Neural cell (in vitro differentiated cells): ENCODE measurements around the gene TSPAN18. TPM values are rescaled to one million over a fixed set of nuclear protein-coding genes. Genes with fewer than 3 reads are reported as not detected.

ENCODE experiments used
- H2AFZ ChIP-seq: fragments of 200-600, 300-800 bp; sonication (generic), shearing (Covaris generic); 2 replicates; pipeline ENCODE4 v1.6.0; 2014; ENCODE audit warnings: low read depth, mild to moderate bottlenecking, antibody characterized with exemption, low read length, moderate library complexity
- H3F3A ChIP-seq: fragments of 200-600 bp; shearing (Covaris generic); 2 replicates; pipeline ENCODE4 v1.6.1; 2016; ENCODE audit warnings: mild to moderate bottlenecking, moderate library complexity, mixed read lengths, antibody characterized with exemption, low read length; ENCODE audit not compliant: insufficient read depth, poor library complexity, severe bottlenecking
- H3K27ac ChIP-seq: fragments of 200-600, 300-800 bp; sonication (generic), shearing (Covaris generic); 2 replicates; pipeline ENCODE4 v1.5.1; 2014; ENCODE audit warnings: mild to moderate bottlenecking, low read length, moderate library complexity
- H3K27me3 ChIP-seq: fragments of 300-800, 200-600 bp; sonication (generic), shearing (Covaris generic); 2 replicates; pipeline ENCODE4 v1.6.0; 2014; ENCODE audit warnings: mild to moderate bottlenecking, low read depth, low read length, moderate library complexity; ENCODE audit not compliant: insufficient read depth
- H3K36me3 ChIP-seq: fragments of 300-800, 200-600 bp; sonication (generic), shearing (Covaris generic); 2 replicates; pipeline ENCODE4 v1.5.1; 2014; ENCODE audit warnings: mild to moderate bottlenecking, antibody characterized with exemption, low read length, moderate library complexity; ENCODE audit not compliant: insufficient read depth
- H3K4me2 ChIP-seq: fragments of 300-800, 200-600 bp; sonication (generic), shearing (Covaris generic); 2 replicates; pipeline ENCODE4 v1.6.0; 2014; ENCODE audit warnings: mild to moderate bottlenecking, low read length
- H3K4me3 ChIP-seq: fragments of 300-800, 200-600 bp; sonication (generic), shearing (Covaris generic); 2 replicates; pipeline ENCODE4 v1.5.1; 2014; ENCODE audit warnings: mild to moderate bottlenecking, low read length, moderate library complexity
- H3K79me2 ChIP-seq: fragments of 200-600 bp; shearing (Covaris generic); replicated peaks from 2 replicates; pipeline ENCODE4 v1.6.0; 2014; ENCODE audit warnings: mild to moderate bottlenecking, low read length, moderate library complexity; ENCODE audit not compliant: insufficient read depth
- H3K9ac ChIP-seq: fragments of 300-800, 200-600 bp; sonication (generic), shearing (Covaris generic); 2 replicates; pipeline ENCODE4 v1.6.1; 2016; ENCODE audit warnings: mild to moderate bottlenecking, low read length, mixed read lengths
- H3K9me2 ChIP-seq: fragments of 200-600 bp; shearing (Covaris generic); 2 replicates; pipeline ENCODE4 v1.6.1; 2016; ENCODE audit warnings: mild to moderate bottlenecking, low read length, mixed read lengths; ENCODE audit not compliant: insufficient read depth
- H3K9me3 ChIP-seq: fragments of 200-600, 300-800 bp; sonication (generic), shearing (Covaris generic); 2 replicates; pipeline ENCODE4 v1.6.1; 2016; ENCODE audit warnings: mild to moderate bottlenecking, mixed run types, low read length, moderate library complexity, mixed read lengths
- H4K20me1 ChIP-seq: fragments of 200-600 bp; shearing (Covaris generic); 2 replicates; pipeline ENCODE4 v1.6.1; 2016; ENCODE audit warnings: mild to moderate bottlenecking, mixed run types; ENCODE audit not compliant: insufficient read depth
- EP300 ChIP-seq: fragments of 450-650 bp; conservative IDR thresholded peaks from 2 replicates; pipeline ENCODE4 v1.6.1; 2014; ENCODE audit warnings: antibody characterized with exemption, mild to moderate bottlenecking, moderate library complexity; ENCODE audit not compliant: poor library complexity, severe bottlenecking
- EZH2 ChIP-seq: fragments of 200-600, 300-800 bp; shearing (Covaris generic), sonication (generic); IDR thresholded peaks from 2 replicates; pipeline ENCODE4 v1.6.1; 2014; ENCODE audit warnings: antibody characterized with exemption, low read length, borderline replicate concordance, mild to moderate bottlenecking; ENCODE audit not compliant: insufficient read depth, poor library complexity, severe bottlenecking
- MXI1 ChIP-seq: fragments of 450-650 bp; conservative IDR thresholded peaks from 2 replicates; pipeline ENCODE4 v1.6.1; 2014; ENCODE audit warnings: antibody characterized with exemption, mild to moderate bottlenecking; ENCODE audit not compliant: poor library complexity, severe bottlenecking
- POLR2AphosphoS5 ChIP-seq: IDR thresholded peaks from 2 replicates; pipeline ENCODE4 v1.6.1; 2012
- RAD21 ChIP-seq: fragments of 450-650 bp; conservative IDR thresholded peaks from 2 replicates; pipeline ENCODE4 v1.6.1; 2014; ENCODE audit warnings: antibody characterized with exemption, mild to moderate bottlenecking, moderate library complexity
- SMC3 ChIP-seq: fragments of 450-650 bp; conservative IDR thresholded peaks from 2 replicates; pipeline ENCODE4 v1.6.1; 2014; ENCODE audit warnings: antibody characterized with exemption, mild to moderate bottlenecking, moderate library complexity; ENCODE audit not compliant: poor library complexity
- TAF1 ChIP-seq: IDR thresholded peaks from 2 replicates; pipeline ENCODE4 v1.6.1; 2012; ENCODE audit warnings: low read depth
- polyA plus RNA-seq: library from polyadenylated mRNA; depleted of rRNA; stranded (reverse); fragments of >200 nt; gene quantifications from 2 replicates; pipeline ENCODE4 v1.2.3, GENCODE V29; 2014
- TF ChIP-seq, protein P1 (sequence below): IDR thresholded peaks from 2 replicates; pipeline ENCODE4 v1.6.1; 2012; ENCODE audit warnings: borderline replicate concordance
- TF ChIP-seq, protein P2 (sequence below): fragments of 450-650 bp; IDR thresholded peaks from 2 replicates; pipeline ENCODE4 v1.5.1; 2014; ENCODE audit warnings: antibody characterized with exemption, mild to moderate bottlenecking, moderate library complexity; ENCODE audit not compliant: poor library complexity, severe bottlenecking

TSPAN18 gene
- polyA plus RNA-seq, 1 donor from 2014 or later = 8.4 TPM

DNA sequence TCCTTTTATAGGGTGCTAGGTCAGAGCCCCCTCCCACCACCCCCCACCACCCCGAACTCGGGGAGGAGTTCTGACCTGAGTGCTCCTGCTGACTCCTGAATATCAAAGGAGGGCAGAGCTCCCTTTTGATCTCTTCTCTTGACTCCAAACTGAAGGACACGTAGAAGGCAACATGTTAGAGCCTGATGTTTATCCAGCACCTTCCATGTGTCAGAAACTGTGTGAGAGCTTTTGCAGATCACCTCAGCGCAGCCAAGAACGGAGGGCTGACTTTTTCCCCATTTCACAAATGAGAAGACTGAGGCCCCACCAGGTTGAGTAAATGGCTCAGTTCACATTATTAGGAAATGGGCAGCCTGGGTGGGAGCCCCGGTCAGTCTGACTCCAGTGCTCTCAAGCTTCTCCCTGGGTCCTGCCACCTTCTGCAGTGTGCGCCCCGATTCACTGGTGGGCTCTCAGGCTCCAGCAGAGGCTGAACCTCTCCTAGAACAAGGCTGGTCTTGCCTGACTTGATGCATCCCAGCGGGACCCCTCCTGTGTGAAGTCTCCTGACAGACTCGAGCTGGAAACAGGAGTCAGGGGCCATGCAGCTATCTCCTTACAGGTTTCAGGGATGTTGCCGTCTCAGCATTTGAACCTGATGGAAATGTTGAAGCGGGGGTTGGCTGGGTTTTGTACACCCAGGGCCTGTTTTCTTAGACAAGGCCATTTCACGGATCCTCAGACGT, 98.5 kb downstream of the TSPAN18 start:
- Histone ChIP-seq H3K27me3 (no peaks in the 10 kb centered on the region), H3K9me2 (no peaks in the 10 kb centered on the region), H4K20me1 (no peaks in the 10 kb centered on the region), H3F3A (no peaks in the 10 kb centered on the region), H2AFZ (no peak overlapping the region), H3K4me2 (no peak overlapping the region), H3K9me3 (no peaks in the 10 kb centered on the region), H3K27ac (no peak overlapping the region), H3K4me3 (no peak overlapping the region), H3K79me2 (no peaks in the 10 kb centered on the region), H3K36me3 (no peaks in the 10 kb centered on the region), H3K9ac (no peak overlapping the region)
- TF ChIP-seq SMC3 = no peak
- no peak for TF ChIP-seq POLR2AphosphoS5
- TF ChIP-seq MXI1 = no peak
- no peak for TF ChIP-seq RAD21
- TF ChIP-seq EP300 = no peak
- no peak for TF ChIP-seq TAF1
- TF ChIP-seq, protein P1, sequence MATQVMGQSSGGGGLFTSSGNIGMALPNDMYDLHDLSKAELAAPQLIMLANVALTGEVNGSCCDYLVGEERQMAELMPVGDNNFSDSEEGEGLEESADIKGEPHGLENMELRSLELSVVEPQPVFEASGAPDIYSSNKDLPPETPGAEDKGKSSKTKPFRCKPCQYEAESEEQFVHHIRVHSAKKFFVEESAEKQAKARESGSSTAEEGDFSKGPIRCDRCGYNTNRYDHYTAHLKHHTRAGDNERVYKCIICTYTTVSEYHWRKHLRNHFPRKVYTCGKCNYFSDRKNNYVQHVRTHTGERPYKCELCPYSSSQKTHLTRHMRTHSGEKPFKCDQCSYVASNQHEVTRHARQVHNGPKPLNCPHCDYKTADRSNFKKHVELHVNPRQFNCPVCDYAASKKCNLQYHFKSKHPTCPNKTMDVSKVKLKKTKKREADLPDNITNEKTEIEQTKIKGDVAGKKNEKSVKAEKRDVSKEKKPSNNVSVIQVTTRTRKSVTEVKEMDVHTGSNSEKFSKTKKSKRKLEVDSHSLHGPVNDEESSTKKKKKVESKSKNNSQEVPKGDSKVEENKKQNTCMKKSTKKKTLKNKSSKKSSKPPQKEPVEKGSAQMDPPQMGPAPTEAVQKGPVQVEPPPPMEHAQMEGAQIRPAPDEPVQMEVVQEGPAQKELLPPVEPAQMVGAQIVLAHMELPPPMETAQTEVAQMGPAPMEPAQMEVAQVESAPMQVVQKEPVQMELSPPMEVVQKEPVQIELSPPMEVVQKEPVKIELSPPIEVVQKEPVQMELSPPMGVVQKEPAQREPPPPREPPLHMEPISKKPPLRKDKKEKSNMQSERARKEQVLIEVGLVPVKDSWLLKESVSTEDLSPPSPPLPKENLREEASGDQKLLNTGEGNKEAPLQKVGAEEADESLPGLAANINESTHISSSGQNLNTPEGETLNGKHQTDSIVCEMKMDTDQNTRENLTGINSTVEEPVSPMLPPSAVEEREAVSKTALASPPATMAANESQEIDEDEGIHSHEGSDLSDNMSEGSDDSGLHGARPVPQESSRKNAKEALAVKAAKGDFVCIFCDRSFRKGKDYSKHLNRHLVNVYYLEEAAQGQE = no peak
- no peak for TF ChIP-seq EZH2
- TF ChIP-seq, protein P2, sequence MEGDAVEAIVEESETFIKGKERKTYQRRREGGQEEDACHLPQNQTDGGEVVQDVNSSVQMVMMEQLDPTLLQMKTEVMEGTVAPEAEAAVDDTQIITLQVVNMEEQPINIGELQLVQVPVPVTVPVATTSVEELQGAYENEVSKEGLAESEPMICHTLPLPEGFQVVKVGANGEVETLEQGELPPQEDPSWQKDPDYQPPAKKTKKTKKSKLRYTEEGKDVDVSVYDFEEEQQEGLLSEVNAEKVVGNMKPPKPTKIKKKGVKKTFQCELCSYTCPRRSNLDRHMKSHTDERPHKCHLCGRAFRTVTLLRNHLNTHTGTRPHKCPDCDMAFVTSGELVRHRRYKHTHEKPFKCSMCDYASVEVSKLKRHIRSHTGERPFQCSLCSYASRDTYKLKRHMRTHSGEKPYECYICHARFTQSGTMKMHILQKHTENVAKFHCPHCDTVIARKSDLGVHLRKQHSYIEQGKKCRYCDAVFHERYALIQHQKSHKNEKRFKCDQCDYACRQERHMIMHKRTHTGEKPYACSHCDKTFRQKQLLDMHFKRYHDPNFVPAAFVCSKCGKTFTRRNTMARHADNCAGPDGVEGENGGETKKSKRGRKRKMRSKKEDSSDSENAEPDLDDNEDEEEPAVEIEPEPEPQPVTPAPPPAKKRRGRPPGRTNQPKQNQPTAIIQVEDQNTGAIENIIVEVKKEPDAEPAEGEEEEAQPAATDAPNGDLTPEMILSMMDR = no peak

- H3K4me2 ChIP-seq = no peak overlapping the region
- H3K9ac ChIP-seq = no peak overlapping the region
- H4K20me1 ChIP-seq = no peaks in the 10 kb centered on the region
- no peaks in the 10 kb centered on the region for H3K27me3 ChIP-seq
- no peaks in the 10 kb centered on the region for H3K79me2 ChIP-seq
- H3K9me3 ChIP-seq = no peaks in the 10 kb centered on the region
- H3F3A ChIP-seq = no peaks in the 10 kb centered on the region
- H3K36me3 ChIP-seq = no peaks in the 10 kb centered on the region
- H3K4me3 ChIP-seq = no peak overlapping the region
- TF ChIP-seq RAD21 (no peak), EP300 (no peak), EZH2 (no peak), TAF1 (no peak), SMC3 (no peak), MXI1 (no peak), POLR2AphosphoS5 (no peak)
- TF ChIP-seq, protein P2 = no peak
- TF ChIP-seq, protein P1 = no peak
- H3K27ac ChIP-seq = no peak overlapping the region
- H2AFZ ChIP-seq = no peak overlapping the region
- H3K9me2 ChIP-seq = no peaks in the 10 kb centered on the region
These were observed 100.3 kb downstream of the TSPAN18 start for GRCh38 chr11:44826922-44827643.
